NCI-H82 treated with DMSO at 0.1 percent for 48 hours (cell line): ENCODE results near the gene ENPP3.
"Not testable (repeated sequence)": the region's sequence is repeated elsewhere in the genome, so short reads cannot be mapped to it uniquely, and the experiment has no call there.

Experiments used
- DNase-seq: peaks from one replicate; lab custom pipeline; 2025; ENCODE audit not compliant: unreplicated experiment; lab: John Stamatoyannopoulos, UW

ENPP3 gene

GRCh38 chr6:131683479-131683878 is 46.4 kb downstream of the ENPP3 start:
- no peak for DNase-seq

GRCh38 chr6:131685266-131685780 is 48.2 kb downstream of the ENPP3 start:
- no peak for DNase-seq

GRCh38 chr6:131687022-131687421 is 49.9 kb downstream of the ENPP3 start:
- no peak for DNase-seq

GRCh38 chr6:131688286-131688685 is 51.2 kb downstream of the ENPP3 start:
- no peak for DNase-seq

- no peak for DNase-seq
Observed at GRCh38 chr6:131692031-131692430, 54.9 kb downstream of the ENPP3 start.

GRCh38 chr6:131692589-131692988 is 55.5 kb downstream of the ENPP3 start:
- DNase-seq, result no peak

GRCh38 chr6:131693384-131693783 is 56.3 kb downstream of the ENPP3 start:
- DNase-seq, result no peak

- peak; percentile 55 for DNase-seq
Observed at GRCh38 chr6:131694832-131695426, 57.8 kb downstream of the ENPP3 start.

GRCh38 chr6:131696956-131697355 is 59.9 kb downstream of the ENPP3 start:
- no peak for DNase-seq

- not testable (repeated sequence) for DNase-seq
Observed at GRCh38 chr6:131700851-131701250, 63.7 kb downstream of the ENPP3 start.

- not testable (repeated sequence) for DNase-seq
Observed at GRCh38 chr6:131703905-131704304, 66.8 kb downstream of the ENPP3 start.

GRCh38 chr6:131710917-131711316 is 73.8 kb downstream of the ENPP3 start, which contains the start of gene CTAGE9:
TSS of gene CTAGE9 (minus strand) at chr6:131711017. CDS start at chr6:131711017, 0 bp downstream.
- DNase-seq, result not testable (repeated sequence)

GRCh38 chr6:131715567-131715966 is 78.5 kb downstream of the ENPP3 start:
- not testable (repeated sequence) for DNase-seq

- DNase-seq, result no peak
Observed at GRCh38 chr6:131717836-131718542, 80.9 kb downstream of the ENPP3 start.

- DNase-seq, result no peak
Observed at GRCh38 chr6:131721161-131721560, 84.1 kb downstream of the ENPP3 start.

- DNase-seq, result no peak
Observed at GRCh38 chr6:131724114-131724513, 87.0 kb downstream of the ENPP3 start.

GRCh38 chr6:131727467-131727866 is 90.4 kb downstream of the ENPP3 start:
- DNase-seq, result no peak

GRCh38 chr6:131727868-131728267 is 90.8 kb downstream of the ENPP3 start:
- no peak for DNase-seq

- DNase-seq, result no peak
Observed at GRCh38 chr6:131728296-131728939, 91.3 kb downstream of the ENPP3 start.

GRCh38 chr6:131729550-131729949 is 92.4 kb downstream of the ENPP3 start:
- no peak for DNase-seq

GRCh38 chr6:131730264-131730663 is 93.2 kb downstream of the ENPP3 start:
- DNase-seq, result no peak

GRCh38 chr6:131731224-131731623 is 94.1 kb downstream of the ENPP3 start:
- no peak for DNase-seq
